NCI-H345 treated with DMSO at 0.1 percent for 48 hours (cell line): ENCODE data around the gene KIF26B.
"Not testable (repeated sequence)": the region's sequence is repeated elsewhere in the genome, so short reads cannot be mapped to it uniquely, and the experiment has no call there.

ENCODE experiments used
- DNase-seq: peaks from one replicate; lab custom pipeline; 2025; ENCODE audit not compliant: unreplicated experiment; lab: John Stamatoyannopoulos, UW

The KIF26B gene

DNA sequence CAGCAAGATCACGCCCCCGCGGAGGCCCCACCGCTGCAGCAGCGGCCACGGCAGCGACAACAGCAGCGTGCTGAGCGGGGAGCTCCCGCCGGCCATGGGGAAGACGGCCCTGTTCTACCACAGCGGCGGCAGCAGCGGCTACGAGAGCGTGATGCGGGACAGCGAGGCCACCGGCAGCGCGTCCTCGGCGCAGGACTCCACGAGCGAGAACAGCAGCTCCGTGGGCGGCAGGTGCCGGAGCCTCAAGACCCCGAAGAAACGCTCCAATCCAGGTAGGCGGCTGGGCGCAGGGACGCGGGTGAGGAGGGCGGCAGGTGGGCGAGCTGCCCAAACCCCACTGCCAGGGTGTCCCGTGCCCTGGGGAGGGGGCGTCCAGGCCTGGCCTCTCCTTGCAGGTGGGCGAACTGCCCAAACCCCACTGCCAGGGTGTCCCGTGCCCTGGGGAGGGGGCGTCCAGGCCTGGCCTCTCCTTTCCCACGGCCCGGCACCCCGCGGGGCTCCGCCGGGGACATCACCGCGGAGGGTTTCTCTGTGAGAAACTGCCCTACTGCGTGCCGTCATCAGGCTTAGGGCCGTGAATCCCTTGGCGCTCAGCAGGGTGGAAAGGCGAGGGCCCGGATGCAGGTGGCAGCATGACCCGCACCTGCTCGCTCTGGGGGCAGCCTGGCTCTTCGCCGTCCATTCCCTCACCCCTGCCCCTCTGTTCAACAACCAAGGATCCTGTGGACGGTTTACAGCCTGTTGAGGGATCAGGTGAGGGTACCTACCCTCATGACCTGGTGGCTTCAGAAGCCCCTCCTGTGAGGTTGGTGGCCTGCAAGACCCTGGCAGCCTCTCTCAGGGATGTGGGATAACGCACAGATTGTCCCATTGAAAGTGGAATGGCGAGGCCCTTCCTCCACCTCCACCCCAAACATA is 534.0 kb downstream of the KIF26B start:
- DNase-seq = no peak

DNA sequence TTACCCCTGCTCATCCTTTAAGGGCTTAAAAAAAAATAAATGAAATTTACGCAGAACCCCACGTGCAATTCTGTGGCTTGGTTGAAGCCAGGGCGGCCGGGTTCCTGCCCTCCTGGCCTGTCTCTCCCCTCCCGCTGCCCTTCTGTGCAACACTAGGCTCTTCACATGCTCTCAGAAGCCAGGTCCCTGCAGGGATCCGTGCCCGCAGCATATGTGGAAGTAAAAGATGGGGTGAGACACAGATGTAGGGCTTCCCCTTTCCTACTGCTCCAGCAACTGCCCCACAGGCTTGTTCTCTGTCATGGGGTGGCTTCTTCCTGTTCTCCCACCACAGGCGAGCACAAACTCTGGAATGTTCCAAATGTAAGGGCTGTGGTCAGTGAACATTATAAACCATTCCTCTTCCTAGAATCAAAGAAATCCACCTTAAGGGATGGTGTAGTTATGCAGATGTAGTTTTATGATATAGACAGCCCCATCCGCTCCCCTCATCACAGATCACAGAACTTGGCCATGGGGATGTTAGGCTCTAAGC is 535.4 kb downstream of the KIF26B start:
- DNase-seq = no peak

- DNase-seq = no peak
Observed at GRCh38 chr1:245690946-245691541, 536.3 kb downstream of the KIF26B start.

- no peak for DNase-seq
Observed at GRCh38 chr1:245691897-245692296, 537.1 kb downstream of the KIF26B start.

DNA sequence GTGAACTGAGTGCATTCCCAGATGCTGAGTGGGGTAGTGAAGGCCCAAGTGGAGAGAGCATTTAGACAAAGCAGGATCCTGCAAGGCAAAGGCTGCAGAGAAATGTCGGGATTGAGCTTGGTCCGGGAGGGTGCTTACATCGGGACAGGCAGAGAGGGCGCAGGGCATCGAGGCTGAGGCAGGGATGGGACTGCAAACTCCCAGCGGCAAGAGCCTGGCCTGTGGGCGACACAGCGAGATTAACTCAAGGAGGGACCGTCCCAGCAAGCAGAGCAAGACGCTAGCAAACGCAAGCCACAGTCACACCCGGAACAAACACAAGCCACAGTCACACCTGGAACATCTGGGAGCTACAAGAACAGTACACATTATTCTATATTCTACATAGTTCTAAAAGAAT is 537.5 kb downstream of the KIF26B start:
- no peak for DNase-seq

DNA sequence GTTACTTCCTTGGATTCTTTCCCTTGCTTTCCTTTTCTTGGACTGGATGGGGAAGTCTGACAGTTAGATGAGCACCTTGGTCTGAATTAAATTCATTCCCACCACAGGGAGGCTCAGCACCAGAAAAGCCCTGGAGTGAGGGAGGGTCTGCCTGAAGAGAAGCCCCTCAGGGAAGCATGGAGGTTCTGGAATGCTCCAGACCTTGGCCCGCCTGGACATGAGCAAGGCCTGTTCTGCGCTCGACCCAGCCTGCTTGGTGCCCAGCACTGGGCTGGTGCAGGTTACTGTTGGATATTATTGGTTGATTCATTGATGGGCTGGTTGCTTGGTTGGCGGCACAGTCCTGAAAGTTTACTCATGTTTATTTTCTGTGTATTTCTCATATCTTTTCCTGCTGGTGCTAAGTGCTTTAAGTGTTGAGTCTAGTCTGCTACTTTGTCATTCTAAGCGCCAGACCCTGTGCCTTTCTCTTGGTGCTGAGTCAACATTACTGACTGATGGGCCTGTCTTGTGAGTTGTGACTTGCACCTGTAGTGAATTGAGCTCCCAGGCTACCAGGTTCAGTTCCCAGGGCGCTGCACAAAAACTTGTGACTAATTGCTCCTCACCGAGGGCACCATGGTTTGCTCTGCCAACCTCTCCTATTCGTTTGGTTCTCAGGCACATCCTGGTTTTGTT is 538.5 kb downstream of the KIF26B start:
- DNase-seq = no peak

DNA sequence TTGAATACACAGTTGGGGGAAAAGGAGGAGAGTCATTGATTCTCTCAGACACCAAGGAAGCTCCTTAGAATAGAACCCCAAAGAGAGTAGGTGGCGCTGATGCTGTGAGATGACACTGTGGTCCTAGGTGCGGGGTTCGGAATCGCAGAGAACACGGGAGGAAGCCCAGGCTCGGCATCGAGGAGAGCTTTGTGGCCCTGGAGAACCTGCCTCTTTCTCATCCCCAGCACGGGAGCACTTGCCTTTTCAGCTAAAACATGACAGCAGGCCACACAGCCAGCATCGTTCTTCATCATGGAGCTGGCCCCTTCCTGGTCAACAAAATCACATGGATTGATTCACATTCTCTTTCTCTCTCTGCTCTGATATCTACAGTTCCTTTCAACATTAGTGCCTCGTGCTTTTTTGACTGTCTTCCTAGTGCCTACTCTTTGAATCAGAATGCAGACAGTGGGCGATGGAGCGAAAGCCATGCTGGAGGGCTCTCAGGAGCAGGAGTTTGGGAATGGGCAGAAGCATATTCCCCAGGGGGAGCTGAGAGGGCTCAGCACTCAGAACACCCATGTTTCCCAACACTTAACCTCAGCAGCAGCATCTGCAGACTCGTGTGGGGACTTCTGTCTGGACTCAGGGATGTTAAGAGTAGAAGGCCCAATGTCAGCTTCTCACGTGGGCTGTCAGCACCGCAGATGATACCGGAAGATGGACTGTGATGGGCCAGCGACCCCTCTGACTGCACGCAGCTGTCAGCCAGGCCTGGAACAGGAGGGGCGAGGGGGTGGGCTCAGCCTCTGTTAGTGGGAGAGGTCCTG is 539.4 kb downstream of the KIF26B start:
- no peak for DNase-seq

GRCh38 chr1:245694753-245695195 is 540.0 kb downstream of the KIF26B start:
- DNase-seq = no peak

GRCh38 chr1:245695211-245695610 is 540.4 kb downstream of the KIF26B start:
- DNase-seq = no peak

- DNase-seq = not testable (repeated sequence)
Observed at GRCh38 chr1:245695701-245696100, 540.9 kb downstream of the KIF26B start.

- DNase-seq = no peak
Observed at GRCh38 chr1:245698116-245698515, 543.3 kb downstream of the KIF26B start.

- peak; percentile 60 for DNase-seq
Observed at GRCh38 chr1:245698860-245699259, 544.1 kb downstream of the KIF26B start.

- no peak for DNase-seq
Observed at GRCh38 chr1:245700631-245701030, 545.8 kb downstream of the KIF26B start.

DNA sequence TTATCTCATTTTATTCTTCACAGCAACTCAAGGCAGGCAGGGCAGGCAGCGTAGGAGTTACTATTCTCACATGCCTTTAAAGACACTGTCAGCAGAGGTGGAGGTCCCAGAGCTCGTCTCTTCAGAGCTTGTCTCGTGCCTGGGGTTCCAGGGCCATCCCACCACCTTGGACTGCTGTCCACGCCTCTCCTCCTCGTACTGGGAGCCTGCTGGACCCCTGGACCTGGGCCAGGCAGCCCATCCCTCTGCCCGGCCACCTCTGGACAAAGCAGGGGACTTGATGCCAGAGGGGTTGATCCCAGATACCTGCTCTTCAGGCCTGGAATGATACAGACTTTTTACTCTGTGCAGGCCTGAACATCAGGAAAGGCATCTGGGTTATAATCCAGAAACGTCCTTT is 546.8 kb downstream of the KIF26B start:
- DNase-seq = no peak

- no peak for DNase-seq
Observed at GRCh38 chr1:245702346-245702745, 547.6 kb downstream of the KIF26B start.

- DNase-seq = no peak
Observed at GRCh38 chr1:245704341-245704740, 549.6 kb downstream of the KIF26B start.

DNA sequence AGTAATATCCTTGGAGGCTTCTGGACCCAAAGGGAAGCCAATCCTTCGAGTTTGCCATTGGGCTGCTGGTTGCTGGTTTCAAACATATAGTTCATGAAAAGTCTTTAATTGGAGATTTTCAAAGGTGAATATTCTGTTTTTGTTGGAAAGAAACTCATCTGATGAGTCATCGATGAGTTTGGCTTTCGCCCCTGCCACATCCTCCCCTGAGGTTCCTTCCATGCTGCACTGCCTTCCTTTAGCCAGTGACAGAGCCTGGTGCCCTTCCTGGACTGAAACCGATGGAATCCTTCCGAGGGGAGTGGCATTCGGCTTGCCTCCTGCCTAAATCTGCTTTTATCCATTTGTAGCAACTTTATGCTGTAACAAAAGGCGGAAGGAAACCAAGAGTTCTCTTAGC is 550.0 kb downstream of the KIF26B start:
- DNase-seq = no peak

- DNase-seq = no peak
Observed at GRCh38 chr1:245707941-245708340, 553.2 kb downstream of the KIF26B start.

- DNase-seq = no peak
Observed at GRCh38 chr1:245710961-245711903, 556.4 kb downstream of the KIF26B start.

GRCh38 chr1:245714027-245714426 is 559.2 kb downstream of the KIF26B start:
- not testable (repeated sequence) for DNase-seq
